IMR-90 (cell line): ENCODE measurements around the gene TARDBP.

Source experiments
- BHLHE40 ChIP-seq: fragments of 150-350 bp; IDR thresholded peaks from 2 replicates; pipeline ENCODE4 v1.6.1; 2016; ENCODE audit warnings: mild to moderate bottlenecking, low read depth, low read length
- CEBPB ChIP-seq: IDR thresholded peaks from 2 replicates; pipeline ENCODE4 v1.6.1; 2012; ENCODE audit warnings: low read depth, low read length, improper control_type of control experiment
- CHD1 ChIP-seq: IDR thresholded peaks from 2 replicates; pipeline ENCODE4 v1.6.1; 2012; ENCODE audit warnings: low read depth, low read length, improper control_type of control experiment
- CTCF ChIP-seq: conservative IDR thresholded peaks from 2 replicates; pipeline ENCODE4 v1.5.1; 2012; ENCODE audit warnings: mild to moderate bottlenecking, low read depth, low read length, improper control_type of control experiment
- FOS ChIP-seq: fragments of 150-350 bp; IDR thresholded peaks from 2 replicates; pipeline ENCODE4 v1.6.1; 2016; ENCODE audit warnings: low read depth, low read length
- MXI1 ChIP-seq: IDR thresholded peaks from 2 replicates; pipeline ENCODE4 v1.6.1; 2012; ENCODE audit warnings: low read depth, mild to moderate bottlenecking, low read length, moderate library complexity, borderline replicate concordance
- POLR2A ChIP-seq: IDR thresholded peaks from 2 replicates; pipeline ENCODE4 v1.6.1; 2012; ENCODE audit warnings: mild to moderate bottlenecking, low read depth, low read length
- RCOR1 ChIP-seq: IDR thresholded peaks from 2 replicates; pipeline ENCODE4 v1.6.1; 2012; ENCODE audit warnings: mild to moderate bottlenecking, low read length, improper control_type of control experiment; ENCODE audit not compliant: insufficient replicate concordance
- RFX5 ChIP-seq: IDR thresholded peaks from 2 replicates; pipeline ENCODE4 v1.8.0; 2012; ENCODE audit warnings: low read depth, mild to moderate bottlenecking, low read length, moderate library complexity
- SMC3 ChIP-seq: fragments of 150-350 bp; IDR thresholded peaks from 2 replicates; pipeline ENCODE4 v1.6.1; 2016; ENCODE audit warnings: low read depth, mild to moderate bottlenecking, antibody characterized with exemption, low read length, moderate library complexity

GRCh38 chr1:11039351-11040104, 27.1 kb downstream of the TARDBP start:
- no peak for TF ChIP-seq CTCF
- TF ChIP-seq CEBPB = no peak
- no peak for TF ChIP-seq FOS
- TF ChIP-seq SMC3 = no peak
- no peak for TF ChIP-seq MXI1
- no peak for TF ChIP-seq POLR2A
- TF ChIP-seq BHLHE40 = no peak
- no peak for TF ChIP-seq RCOR1
- TF ChIP-seq CHD1 = no peak
- TF ChIP-seq RFX5 = no peak
